ENCODE data around the gene TMEM98. TPM values are rescaled to one million over a fixed set of nuclear protein-coding genes. Genes with fewer than 3 reads are reported as not detected.

Gene TMEM98
- total and polyA plus RNA-seq, 2 of the 8 experiments (the other 6 are each of a cell fraction or from before 2014, with no cell fraction given) = 86.1 to 232 TPM

GRCh38 chr17:32910769-32911168, 17.2 kb upstream of the TMEM98 start (continued):
- TF ChIP-seq, protein P1, sequence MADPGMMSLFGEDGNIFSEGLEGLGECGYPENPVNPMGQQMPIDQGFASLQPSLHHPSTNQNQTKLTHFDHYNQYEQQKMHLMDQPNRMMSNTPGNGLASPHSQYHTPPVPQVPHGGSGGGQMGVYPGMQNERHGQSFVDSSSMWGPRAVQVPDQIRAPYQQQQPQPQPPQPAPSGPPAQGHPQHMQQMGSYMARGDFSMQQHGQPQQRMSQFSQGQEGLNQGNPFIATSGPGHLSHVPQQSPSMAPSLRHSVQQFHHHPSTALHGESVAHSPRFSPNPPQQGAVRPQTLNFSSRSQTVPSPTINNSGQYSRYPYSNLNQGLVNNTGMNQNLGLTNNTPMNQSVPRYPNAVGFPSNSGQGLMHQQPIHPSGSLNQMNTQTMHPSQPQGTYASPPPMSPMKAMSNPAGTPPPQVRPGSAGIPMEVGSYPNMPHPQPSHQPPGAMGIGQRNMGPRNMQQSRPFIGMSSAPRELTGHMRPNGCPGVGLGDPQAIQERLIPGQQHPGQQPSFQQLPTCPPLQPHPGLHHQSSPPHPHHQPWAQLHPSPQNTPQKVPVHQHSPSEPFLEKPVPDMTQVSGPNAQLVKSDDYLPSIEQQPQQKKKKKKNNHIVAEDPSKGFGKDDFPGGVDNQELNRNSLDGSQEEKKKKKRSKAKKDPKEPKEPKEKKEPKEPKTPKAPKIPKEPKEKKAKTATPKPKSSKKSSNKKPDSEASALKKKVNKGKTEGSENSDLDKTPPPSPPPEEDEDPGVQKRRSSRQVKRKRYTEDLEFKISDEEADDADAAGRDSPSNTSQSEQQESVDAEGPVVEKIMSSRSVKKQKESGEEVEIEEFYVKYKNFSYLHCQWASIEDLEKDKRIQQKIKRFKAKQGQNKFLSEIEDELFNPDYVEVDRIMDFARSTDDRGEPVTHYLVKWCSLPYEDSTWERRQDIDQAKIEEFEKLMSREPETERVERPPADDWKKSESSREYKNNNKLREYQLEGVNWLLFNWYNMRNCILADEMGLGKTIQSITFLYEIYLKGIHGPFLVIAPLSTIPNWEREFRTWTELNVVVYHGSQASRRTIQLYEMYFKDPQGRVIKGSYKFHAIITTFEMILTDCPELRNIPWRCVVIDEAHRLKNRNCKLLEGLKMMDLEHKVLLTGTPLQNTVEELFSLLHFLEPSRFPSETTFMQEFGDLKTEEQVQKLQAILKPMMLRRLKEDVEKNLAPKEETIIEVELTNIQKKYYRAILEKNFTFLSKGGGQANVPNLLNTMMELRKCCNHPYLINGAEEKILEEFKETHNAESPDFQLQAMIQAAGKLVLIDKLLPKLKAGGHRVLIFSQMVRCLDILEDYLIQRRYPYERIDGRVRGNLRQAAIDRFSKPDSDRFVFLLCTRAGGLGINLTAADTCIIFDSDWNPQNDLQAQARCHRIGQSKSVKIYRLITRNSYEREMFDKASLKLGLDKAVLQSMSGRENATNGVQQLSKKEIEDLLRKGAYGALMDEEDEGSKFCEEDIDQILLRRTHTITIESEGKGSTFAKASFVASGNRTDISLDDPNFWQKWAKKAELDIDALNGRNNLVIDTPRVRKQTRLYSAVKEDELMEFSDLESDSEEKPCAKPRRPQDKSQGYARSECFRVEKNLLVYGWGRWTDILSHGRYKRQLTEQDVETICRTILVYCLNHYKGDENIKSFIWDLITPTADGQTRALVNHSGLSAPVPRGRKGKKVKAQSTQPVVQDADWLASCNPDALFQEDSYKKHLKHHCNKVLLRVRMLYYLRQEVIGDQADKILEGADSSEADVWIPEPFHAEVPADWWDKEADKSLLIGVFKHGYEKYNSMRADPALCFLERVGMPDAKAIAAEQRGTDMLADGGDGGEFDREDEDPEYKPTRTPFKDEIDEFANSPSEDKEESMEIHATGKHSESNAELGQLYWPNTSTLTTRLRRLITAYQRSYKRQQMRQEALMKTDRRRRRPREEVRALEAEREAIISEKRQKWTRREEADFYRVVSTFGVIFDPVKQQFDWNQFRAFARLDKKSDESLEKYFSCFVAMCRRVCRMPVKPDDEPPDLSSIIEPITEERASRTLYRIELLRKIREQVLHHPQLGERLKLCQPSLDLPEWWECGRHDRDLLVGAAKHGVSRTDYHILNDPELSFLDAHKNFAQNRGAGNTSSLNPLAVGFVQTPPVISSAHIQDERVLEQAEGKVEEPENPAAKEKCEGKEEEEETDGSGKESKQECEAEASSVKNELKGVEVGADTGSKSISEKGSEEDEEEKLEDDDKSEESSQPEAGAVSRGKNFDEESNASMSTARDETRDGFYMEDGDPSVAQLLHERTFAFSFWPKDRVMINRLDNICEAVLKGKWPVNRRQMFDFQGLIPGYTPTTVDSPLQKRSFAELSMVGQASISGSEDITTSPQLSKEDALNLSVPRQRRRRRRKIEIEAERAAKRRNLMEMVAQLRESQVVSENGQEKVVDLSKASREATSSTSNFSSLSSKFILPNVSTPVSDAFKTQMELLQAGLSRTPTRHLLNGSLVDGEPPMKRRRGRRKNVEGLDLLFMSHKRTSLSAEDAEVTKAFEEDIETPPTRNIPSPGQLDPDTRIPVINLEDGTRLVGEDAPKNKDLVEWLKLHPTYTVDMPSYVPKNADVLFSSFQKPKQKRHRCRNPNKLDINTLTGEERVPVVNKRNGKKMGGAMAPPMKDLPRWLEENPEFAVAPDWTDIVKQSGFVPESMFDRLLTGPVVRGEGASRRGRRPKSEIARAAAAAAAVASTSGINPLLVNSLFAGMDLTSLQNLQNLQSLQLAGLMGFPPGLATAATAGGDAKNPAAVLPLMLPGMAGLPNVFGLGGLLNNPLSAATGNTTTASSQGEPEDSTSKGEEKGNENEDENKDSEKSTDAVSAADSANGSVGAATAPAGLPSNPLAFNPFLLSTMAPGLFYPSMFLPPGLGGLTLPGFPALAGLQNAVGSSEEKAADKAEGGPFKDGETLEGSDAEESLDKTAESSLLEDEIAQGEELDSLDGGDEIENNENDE (IDR thresholded peaks at IDR 0.05; ENCODE audit: insufficient replicate concordance, low read length) = no peak
- TF ChIP-seq GTF2F1 (IDR thresholded peaks at IDR 0.05; ENCODE audit: borderline replicate concordance, low read depth, low read length) (no peak), POLR2A (IDR thresholded peaks at IDR 0.05; ENCODE audit: control extremely low read depth in 1 of 2, low read depth in 2 of 2, low read length in 2 of 2) (no peak), POU5F1 (IDR thresholded peaks at IDR 0.05; ENCODE audit: low read depth, low read length) (no peak), CEBPB (IDR thresholded peaks at IDR 0.05; ENCODE audit: low read depth, low read length) (no peak), HDAC6 (IDR thresholded peaks at IDR 0.05; ENCODE audit: low read depth, low read length) (no peak)
- TF ChIP-seq, protein P2, sequence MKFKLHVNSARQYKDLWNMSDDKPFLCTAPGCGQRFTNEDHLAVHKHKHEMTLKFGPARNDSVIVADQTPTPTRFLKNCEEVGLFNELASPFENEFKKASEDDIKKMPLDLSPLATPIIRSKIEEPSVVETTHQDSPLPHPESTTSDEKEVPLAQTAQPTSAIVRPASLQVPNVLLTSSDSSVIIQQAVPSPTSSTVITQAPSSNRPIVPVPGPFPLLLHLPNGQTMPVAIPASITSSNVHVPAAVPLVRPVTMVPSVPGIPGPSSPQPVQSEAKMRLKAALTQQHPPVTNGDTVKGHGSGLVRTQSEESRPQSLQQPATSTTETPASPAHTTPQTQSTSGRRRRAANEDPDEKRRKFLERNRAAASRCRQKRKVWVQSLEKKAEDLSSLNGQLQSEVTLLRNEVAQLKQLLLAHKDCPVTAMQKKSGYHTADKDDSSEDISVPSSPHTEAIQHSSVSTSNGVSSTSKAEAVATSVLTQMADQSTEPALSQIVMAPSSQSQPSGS (IDR thresholded peaks at IDR 0.05; ENCODE audit: low read length) = no peak
